GM21619 (cell line): ENCODE measurements around the gene PER3.

Source experiments
- ATAC-seq: cut with Tn5 transposase; IDR thresholded peaks from one replicate; pipeline ENCODE4 v1.9.1; 2021; ENCODE audit not compliant: unreplicated experiment

PER3 gene

DNA sequence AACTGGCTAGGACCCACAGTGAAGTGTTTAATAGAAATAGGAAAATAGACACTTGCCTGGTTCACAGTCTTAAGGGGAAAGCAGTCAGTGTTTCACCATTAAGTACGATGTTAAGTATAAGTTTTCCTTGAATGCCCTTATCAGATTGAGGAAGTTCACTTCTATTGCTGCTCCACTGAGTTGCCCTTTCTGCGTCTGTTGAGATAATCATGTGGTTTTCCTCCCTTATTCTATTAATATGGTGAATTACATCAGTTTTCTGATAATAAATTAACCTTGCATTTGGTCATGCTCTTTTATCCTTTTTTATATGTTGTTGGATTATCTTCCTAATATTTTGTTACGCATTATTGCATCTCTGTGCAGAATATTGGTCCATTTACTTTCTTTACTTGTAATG, 47.4 kb downstream of the PER3 start:
- ATAC-seq: no peak

DNA sequence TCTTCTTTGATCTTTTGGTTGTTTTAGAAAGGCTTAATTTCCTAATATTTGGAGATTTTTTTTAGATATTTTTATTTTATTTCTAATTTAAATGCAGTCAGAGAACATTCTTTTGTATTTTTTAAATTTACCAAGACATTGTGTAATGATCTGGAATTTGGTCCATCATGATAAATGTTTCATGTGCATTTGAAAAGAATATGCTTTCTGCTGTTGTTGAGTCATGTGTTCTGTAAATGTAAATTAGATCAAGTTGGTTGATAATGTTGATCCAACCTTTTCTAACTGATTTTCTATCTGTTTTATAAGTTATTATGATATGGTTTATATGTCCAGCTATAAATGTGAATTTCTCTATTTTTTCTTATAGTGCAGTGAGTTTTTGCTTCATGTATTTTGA, 48.9 kb downstream of the PER3 start:
- no peak for ATAC-seq

DNA sequence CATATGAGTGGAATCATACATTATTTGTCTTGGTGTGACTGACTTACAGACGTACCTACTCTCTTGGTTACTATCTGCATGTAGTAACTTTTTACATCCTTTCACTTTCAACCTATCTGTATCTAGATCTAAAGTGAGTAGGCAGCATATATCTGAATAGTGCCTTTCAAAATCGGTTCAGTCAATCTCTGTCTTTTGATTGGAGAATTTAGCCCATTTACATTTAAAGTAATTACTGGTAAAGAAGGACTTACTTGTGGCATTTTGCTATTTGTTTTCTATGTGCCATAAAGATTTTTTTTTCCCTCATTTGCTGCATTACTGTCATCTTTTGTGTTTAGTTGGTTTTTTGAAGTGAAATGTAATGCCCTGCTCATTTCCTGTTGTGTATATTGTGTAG, 54.6 kb downstream of the PER3 start:
- no peak for ATAC-seq

DNA sequence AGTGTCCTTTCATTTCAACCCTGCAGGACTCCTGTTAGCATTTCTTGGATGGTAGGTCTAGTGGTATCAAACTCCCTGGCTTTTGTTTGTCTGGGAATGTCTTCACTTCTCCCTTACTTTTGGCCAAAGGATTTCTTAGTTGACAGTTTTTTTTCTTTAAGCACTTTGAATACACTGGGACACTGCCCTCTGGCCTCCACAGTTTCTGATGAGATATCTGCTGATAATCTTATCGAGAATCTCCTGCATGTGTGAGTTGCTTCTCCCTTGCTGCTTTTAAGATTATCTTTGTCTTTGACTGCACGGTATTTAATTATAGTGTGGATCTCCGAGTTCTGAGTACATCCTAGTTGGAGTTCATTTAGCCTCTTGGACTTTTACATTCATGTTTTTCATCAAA, 55.4 kb downstream of the PER3 start:
- ATAC-seq: no peak

DNA sequence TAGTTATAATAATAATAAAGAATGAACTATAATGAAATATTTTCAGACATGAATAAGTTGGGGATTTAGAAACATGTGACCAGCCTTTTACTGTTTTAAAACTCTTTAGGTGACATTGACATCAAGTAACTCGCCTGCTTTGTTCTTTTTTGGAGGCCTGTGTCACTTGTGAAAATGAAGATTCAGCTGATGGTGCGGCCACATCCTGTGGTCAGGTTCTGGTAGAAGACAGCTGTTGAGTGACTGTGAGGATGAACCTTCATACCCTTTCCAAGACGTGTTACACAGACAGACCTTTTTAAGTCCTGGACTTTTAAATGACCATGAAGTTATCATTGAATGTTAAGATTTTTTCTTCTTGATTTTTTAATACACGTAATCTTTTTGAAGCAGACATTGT, 58.4 kb downstream of the PER3 start:
- no peak for ATAC-seq

DNA sequence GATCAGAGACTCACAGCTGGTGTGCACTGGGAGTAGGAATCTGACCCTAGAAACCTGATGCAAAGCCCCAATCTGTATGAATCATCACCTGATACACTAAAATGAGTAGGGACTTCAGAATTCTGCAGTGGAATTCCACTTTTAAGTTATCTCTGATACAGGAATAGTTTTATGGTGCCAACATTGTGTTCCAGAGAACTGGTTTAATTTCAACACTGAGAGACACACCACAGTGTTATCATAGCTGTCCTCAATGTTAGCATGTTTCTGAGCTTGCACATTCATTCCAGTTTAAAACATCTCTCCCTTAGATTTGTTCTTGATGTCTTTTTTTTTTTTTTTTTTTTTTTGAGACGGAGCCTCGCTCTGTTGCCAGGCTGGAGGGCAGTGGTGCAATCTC, 61.7 kb downstream of the PER3 start:
- ATAC-seq: no peak

DNA sequence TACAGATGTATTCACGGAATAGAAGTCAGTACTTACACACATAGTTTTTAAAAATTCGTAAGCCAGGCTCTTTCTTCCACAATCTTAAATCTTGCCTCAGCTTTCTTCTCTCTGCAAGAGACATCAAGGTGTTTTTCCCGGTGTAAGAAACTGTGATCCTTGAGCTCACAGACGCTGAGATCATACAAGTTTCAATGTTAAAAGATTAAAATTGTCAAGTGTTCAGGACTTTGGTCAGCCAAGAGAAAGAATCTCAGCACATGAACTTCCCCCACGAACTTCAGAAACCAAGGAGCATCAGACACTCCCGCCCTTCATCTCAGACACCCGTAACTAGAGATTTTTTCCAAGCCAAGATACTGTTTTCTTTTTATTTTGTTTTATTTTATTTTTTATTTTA, 62.6 kb downstream of the PER3 start:
- ATAC-seq: no peak

DNA sequence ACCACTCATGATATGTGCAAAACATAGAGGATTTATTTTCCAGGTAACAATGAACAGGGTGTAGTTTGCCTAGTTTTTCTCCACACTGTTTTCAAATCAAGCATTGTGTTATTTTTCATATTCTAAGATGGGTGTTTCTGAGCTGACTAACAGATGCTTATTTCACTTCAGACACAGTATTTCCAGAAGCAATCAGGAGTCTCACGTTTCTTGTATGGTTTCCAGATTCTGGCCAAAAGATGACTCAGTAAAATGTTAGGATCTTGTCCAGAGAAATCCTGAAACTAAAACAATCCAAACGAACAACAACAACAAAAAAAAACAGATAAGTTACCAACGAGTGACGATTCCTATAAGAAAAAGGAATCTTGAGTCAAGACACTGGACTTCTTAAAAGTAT, 63.5 kb downstream of the PER3 start:
- no peak for ATAC-seq

DNA sequence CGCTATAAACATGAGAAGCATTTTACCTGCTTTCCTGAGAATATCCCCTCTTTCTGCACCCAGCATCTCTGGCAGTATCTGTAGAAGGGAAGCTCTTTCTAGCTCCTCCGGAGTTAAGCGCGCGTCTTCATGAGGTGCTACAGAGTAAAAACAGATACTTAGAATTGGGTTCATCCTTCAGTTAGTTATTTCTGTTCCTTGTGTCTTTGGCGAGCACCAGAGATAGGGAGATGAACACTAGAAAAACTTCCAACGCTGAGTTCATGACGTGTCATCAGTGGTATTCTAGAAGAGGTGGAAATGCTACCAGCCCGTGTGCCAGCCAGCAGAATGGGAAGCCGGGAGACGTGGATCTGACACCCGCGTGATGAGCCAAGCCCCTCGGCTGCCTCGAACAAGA, 66.7 kb downstream of the PER3 start:
- no peak for ATAC-seq

DNA sequence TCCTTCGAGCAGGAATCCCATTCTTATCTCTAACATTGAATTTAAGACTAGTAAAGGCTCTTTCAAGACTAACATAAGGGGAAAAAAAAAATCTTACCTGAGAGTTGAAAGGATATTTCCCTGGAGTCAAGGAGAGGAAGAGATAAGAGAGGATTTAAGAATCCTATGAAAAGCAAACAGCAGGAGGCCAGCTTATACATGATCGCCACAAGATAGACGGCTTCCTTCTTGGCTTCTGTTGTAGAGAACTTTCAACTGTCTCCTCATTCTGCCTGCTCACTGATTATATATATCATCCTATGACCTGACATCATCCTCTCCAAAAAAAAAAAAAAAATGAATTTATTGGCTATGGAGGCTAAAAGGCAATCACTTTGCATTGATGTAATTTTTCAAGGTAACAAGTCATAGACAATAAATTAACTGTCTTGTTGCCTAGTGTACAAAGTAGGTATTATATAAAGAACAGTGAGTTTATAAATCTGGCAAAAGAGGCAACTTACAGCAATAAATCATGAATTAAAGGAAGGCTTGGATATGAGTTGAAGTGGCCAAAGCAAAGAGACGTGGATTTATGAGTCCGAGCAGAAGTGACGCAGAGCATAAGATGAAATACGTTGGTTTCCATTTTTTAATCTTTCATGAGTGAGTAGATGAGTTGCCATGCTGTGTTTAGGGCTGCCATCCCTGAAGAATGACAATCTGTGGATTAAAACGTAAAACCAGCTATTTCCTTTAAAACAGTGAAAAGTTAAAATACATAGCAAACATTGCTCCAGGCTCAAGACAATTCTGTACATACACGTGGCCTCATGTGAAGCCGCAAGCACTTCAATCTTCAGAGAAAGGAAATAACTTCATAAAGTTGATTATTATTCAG, 69.0 kb downstream of the PER3 start, which contains the start of gene UTS2:
Gene UTS2, minus strand, starts transcription at position 262 of the 880 bp plus-strand sequence. Its CDS starts 62 bp downstream, at position 200.
- no peak for ATAC-seq

DNA sequence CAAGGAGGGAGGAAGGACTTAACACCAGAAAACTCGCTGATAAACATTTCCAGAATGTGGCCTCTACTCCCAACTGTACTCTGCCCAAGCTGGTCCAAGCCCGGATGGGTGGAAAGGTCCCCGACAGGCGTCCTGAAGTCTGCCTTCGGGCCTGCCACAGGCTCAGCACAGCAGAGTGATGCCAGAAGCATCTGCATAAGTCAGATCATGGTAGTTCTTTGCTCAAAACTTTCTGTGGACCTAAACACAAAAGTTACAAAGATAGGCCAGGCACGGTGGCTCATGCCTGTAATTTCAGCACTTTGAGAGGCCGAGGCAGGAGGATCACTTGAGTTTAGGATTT, 69.6 kb downstream of the PER3 start:
- ATAC-seq: no peak

DNA sequence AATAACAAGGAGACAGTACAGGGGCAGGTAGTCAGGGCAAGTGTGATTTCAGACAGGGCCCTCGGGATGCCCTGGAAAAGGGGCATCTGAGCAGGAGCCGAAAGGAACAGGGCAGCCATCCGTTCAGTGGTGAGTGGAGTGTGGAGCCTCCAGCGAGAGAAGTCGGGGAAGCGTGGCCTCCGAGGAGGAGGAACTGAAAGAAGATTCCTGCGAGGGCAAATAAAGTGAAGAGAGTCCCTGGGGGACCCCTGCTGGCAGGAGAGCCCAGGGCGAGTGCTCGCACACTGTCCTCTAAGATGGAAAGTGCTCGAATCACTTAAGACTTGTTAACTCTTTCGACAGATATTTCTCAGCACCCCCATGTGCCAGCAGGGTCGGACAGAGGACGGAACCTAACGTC, 72.3 kb downstream of the PER3 start:
- no peak for ATAC-seq

DNA sequence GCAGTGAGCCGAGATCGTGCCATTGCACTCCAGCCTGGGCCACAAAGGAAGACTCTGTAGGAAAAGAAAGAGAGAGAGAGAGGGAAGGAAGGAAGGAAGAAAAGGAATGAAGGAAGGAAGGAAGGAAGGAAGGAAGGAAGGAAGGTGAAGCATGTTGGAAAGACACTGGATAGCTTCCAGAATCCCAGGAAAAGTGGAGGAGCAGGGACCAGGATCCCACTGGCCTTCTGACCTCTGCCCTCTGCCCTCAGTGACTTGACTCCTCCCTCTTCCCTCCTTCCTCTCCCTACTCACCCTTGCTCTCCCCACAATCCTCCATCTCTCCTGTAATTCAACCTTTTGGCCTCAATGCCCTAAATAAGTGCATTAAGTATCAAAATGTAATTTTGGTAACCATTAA, 72.9 kb downstream of the PER3 start:
- ATAC-seq: no peak

DNA sequence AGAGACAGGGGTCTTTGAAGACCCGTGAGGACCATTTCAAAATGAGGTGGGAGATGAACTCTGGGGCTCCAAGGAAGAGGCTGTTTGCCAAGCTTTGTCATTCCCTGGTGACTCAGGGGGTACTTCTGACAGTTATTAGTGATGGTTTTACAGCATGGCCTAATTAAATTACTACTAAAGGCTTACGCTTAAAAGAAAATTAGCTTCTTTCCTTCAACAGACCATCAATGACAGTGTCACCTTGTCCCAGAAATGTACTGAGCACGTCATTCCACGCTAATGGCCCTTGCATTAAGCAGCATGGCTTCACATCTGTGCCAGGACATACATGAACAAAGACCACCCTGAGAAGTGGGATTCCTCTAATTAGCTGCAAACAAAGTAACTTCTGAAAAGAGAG, 73.9 kb downstream of the PER3 start:
- ATAC-seq: no peak

DNA sequence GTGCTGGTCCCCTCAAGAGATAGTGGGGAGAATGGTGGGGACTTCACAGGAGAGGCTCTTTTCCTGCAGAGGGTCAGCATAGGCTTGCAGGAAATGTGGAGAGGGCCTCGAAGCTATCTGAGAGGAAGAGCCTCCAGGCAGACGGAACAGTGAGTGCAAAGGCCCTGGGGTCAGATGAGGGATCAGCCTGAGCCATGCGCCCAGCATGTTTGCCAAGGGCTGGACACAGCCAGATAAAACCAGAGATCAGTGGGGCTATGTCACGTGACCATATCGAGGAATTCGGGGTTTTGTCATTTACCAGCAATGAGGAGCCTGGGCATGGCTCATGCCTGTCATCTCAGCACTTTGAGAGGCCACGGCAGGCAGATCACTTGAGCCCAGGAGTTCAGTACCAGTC, 75.3 kb downstream of the PER3 start:
- no peak for ATAC-seq

DNA sequence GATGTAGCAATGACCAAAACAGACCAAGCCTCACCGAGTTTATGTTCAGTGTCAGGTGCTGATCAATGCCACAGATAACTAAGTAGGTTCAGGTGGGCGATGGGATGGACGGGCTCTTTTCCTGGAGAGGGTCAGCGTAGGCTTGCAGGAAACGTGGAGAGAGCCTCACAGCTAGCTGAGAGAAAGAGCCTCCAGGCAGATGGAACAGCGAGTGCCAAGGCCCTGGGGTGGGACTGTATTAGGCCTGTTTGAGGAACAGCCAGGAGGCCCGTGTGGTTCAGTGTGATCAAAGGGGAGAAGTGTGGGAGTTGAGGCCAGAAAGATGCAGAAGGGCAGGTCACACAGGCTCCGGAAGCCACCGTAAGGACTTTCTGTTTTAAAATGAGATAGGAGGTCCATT, 76.0 kb downstream of the PER3 start:
- no peak for ATAC-seq

DNA sequence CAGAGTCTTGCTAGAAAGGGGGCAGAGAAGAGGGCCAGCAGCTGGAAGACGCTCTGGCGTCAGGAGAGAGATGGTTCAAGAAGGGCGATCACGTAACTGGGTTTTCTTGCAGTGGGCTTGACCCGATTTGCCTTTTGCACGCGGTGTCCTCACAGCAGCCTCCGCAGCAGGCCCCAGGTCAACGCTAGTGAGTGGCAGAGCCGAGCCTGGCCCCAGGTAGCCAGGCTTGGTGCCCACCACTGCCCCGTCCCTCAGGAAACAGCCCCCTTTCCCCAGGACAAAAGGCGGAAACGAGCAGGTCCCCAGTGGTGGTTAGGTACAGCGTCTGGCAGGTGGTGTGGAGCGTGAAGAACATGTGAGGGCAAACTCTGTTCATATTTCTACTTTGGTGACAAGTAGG, 77.4 kb downstream of the PER3 start:
- no peak for ATAC-seq

DNA sequence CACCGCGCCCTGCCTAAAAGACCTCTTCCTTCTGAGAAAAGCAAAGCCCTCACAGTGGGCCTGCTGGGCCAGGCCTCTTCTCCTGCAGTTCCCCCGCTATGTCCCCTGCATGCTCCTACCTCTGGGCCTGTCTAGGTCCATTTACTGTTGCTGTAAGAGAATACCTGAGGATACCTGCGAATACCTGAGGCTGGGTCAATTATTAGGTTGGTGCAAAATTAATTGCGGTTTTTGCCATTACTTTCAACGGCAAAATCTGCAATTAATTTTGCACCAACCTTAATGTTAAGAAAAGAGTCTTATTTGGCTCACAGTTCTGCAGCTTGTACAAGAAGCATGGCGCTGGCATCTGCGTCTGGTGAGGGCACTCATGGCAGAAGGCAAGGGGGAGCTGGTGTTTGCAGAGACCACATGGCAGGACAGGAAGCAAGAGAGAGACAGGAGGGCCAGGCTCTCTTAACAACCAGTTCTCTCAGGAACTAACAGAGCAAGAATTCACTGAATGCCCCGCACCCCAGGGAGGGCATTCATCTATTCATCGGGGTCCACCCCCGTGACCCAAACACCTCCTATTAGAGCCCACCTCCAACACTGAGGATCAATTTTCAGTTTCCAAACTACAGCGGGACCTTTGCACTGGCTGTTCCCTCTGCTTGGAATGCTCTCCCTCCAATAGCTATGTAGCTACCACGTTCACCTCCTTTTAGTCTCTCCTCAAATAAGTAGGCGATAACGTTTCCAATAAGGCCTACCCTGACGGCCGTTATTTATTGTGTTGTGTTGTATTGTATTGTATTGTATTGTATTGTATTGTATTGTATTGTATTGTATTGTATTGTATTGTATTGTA, 78.3 kb downstream of the PER3 start:
- no peak for ATAC-seq

DNA sequence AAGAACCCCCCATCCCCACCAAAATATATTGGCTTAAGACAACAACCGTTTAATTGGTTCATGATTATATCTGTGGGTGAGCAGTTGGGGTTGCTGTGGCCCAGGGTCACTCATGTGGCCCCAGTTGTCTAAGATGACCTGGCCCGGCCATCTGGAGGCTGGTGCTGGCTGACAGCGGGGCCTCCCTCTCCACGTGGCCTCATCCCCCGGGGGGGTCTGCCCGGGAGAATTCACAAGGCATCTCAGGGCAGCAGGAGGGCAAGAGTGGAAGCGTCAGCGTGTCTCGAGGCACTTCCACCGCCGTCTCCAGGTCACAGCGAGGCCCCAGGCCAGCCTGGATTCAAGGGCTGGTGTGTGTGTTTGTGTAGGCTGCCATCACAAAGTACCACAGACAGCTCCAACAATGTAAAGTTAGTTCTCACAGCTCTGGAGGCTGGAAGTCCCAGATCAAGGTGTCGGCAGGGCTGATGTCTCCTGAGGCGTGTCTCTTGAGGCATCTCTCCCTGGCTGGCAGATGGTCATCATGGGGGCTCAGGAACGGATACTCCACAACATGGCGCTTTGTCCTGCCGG, 79.8 kb downstream of the PER3 start:
- ATAC-seq: no peak

DNA sequence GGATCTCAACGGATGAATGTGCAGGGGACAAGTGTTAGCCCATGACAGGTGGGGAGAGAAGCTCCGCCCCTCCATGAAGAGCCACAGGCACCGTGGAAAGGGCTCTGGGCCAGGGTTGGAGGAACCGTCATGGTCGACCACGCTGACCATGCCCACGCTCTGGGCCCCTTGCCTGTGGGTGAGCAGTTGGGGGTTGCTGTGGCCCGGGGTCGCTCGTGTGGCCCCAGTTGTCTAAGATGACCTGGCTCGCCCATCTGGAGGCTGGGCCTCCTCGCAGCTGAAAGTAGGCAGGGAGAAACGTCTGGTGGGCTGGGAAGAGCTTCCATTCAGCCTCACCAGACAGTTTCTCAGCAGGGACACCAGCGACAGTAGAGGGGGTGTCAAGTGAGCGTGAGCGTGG, 81.9 kb downstream of the PER3 start:
- ATAC-seq: no peak

DNA sequence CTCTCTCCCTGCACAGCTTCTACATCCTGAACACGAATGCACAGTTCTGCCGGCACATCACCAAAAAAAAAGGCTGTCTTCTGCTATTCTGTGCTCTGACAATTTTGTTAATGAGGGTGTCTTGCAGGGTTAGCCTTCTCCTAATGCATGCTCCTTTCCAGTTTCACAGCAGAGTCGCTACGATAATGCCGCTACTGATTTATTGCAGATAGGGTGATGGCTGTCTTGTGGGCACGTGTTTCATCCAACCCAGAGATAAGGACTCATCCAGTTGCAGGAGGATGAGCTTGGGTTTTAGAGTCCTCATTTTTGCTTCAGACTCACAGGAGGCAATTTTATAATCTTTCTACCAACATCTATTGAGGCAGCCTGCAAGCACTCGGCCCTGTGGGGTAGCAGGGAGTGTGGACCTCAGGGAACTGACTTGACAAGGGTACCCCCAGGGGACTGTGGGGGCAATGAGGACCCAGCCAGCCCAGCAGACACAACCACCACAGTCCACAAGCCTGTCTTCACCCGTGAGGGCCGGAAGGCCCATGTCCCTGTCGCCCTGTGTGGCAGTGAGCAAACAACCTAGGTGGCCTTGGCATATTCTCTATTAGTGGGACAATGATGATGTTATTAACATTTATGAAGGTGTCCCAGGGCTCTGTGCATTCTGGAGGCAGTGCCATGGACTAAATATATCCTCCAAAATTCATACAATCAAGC, 84.1 kb downstream of the PER3 start:
- no peak for ATAC-seq
